ENCODE measurements around the gene JAZF1.

DNA sequence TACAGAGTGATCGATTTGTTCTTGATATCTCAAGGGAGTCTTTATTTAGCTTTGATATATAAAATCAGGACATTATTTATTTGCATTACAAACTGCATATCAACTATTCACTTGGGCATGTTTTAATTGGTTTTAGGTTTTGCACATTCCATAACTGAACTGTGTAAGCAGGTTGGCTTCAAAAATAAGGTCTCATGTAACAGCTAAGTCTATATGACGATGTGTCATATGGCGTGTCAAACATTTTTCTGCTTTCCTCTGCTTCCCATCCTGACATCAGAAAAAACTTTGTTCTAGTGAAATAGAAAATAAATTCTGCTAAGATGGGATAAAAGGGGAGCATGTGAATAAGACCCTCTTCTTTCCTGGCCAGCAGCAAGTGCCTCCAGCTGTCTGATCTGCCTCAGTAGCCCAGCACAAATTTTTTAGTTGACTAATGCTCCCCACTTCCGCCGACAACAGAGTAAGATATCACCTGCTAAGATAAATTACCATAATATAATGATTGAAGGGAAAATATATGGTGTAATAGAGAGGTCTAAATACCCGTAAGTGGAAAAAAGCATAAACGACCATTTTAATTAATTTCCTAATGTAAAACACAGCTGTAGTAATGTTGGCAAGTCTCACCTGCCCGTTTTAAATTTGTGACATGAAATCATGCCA lies 260.2 kb downstream of the JAZF1 start:
- no peak for TF ChIP-seq ZNF274 (IDR thresholded peaks at IDR 0.05; ENCODE audit: low read depth, low read length)
- TF ChIP-seq YY1 (IDR thresholded peaks at IDR 0.05; ENCODE audit: insufficient read depth, insufficient read length) = no peak
